OCI-LY1 (cell line): Measurements from ENCODE around the gene LYRM2.

Experiments used
- H2AFZ ChIP-seq: fragments of 200-600 bp; sonication (generic), shearing (Covaris generic); 2 replicates; pipeline ENCODE4 v1.6.0; 2014; ENCODE audit warnings: antibody characterized with exemption, mild to moderate bottlenecking, low read length
- H3F3A ChIP-seq: fragments of 200-600 bp; sonication (generic), shearing (Covaris generic); 2 replicates; pipeline ENCODE4 v1.6.0; 2014; ENCODE audit warnings: mild to moderate bottlenecking, antibody characterized with exemption, low read length, moderate library complexity; ENCODE audit not compliant: insufficient read depth
- H3K27ac ChIP-seq: fragments of 200-600 bp; sonication (generic); 2 replicates; pipeline ENCODE4 v1.5.1; 2014; ENCODE audit warnings: low read length, mixed run types, mild to moderate bottlenecking, low read depth; ENCODE audit not compliant: poor library complexity, severe bottlenecking
- H3K27me3 ChIP-seq: fragments of 200-600 bp; sonication (generic); 2 replicates; pipeline ENCODE4 v1.6.0; 2014; ENCODE audit warnings: antibody characterized with exemption, mild to moderate bottlenecking, low read length, moderate library complexity; ENCODE audit not compliant: insufficient read depth
- H3K36me3 ChIP-seq: fragments of 200-600 bp; sonication (generic); 2 replicates; pipeline ENCODE4 v1.6.1; 2014; ENCODE audit warnings: mild to moderate bottlenecking, antibody characterized with exemption, low read length, moderate library complexity, mixed read lengths; ENCODE audit not compliant: insufficient read depth
- H3K4me1 ChIP-seq: fragments of 200-600 bp; sonication (generic); 2 replicates; pipeline ENCODE4 v1.5.1; 2014; ENCODE audit warnings: mild to moderate bottlenecking, low read length, moderate library complexity; ENCODE audit not compliant: insufficient read depth, severe bottlenecking
- H3K4me2 ChIP-seq: fragments of 200-600 bp; sonication (generic), shearing (Covaris generic); 2 replicates; pipeline ENCODE4 v1.6.1; 2014; ENCODE audit warnings: low read length
- H3K4me3 ChIP-seq: fragments of 200-600 bp; sonication (generic); 2 replicates; pipeline ENCODE4 v1.5.1; 2014; ENCODE audit warnings: low read length, low read depth, mild to moderate bottlenecking, mixed read lengths; ENCODE audit not compliant: poor library complexity, severe bottlenecking
- H3K79me2 ChIP-seq: fragments of 200-600 bp; shearing (Covaris generic); 2 replicates; pipeline ENCODE4 v1.6.1; 2016; ENCODE audit warnings: mixed run types, low read length, mixed read lengths; ENCODE audit not compliant: insufficient read depth
- H3K9ac ChIP-seq: fragments of 200-600 bp; sonication (generic), shearing (Covaris generic); 2 replicates; pipeline ENCODE4 v1.6.1; 2014; ENCODE audit warnings: mild to moderate bottlenecking, low read length, mixed read lengths
- H3K9me2 ChIP-seq: fragments of 200-600 bp; sonication (generic), shearing (Covaris generic); 2 replicates; pipeline ENCODE4 v1.6.1; 2014; ENCODE audit warnings: low read depth, mild to moderate bottlenecking, low read length, mixed read lengths
- H3K9me3 ChIP-seq: fragments of 200-600 bp; shearing (Covaris generic); 2 replicates; pipeline ENCODE4 v1.6.1; 2014; ENCODE audit warnings: low read length, mixed read lengths
- H4K20me1 ChIP-seq: fragments of 200-600 bp; sonication (generic), shearing (Covaris generic); 2 replicates; pipeline ENCODE4 v1.6.0; 2016; ENCODE audit warnings: mild to moderate bottlenecking, low read length; ENCODE audit not compliant: insufficient read depth
- EZH2 ChIP-seq: fragments of 200-600 bp; sonication (generic), shearing (Covaris generic); IDR thresholded peaks from 2 replicates; pipeline ENCODE4 v1.8.0; 2017; ENCODE audit warnings: borderline replicate concordance, mixed run types, mild to moderate bottlenecking, antibody characterized with exemption, low read length, moderate library complexity, mixed read lengths
- TF ChIP-seq, protein P1 (sequence below): fragments of 200-600 bp; sonication (generic), shearing (Covaris generic); IDR thresholded peaks from 2 replicates; pipeline ENCODE4 v1.5.1; 2017; ENCODE audit warnings: mild to moderate bottlenecking, antibody characterized with exemption, low read length, moderate library complexity, mixed read lengths

Gene LYRM2

DNA sequence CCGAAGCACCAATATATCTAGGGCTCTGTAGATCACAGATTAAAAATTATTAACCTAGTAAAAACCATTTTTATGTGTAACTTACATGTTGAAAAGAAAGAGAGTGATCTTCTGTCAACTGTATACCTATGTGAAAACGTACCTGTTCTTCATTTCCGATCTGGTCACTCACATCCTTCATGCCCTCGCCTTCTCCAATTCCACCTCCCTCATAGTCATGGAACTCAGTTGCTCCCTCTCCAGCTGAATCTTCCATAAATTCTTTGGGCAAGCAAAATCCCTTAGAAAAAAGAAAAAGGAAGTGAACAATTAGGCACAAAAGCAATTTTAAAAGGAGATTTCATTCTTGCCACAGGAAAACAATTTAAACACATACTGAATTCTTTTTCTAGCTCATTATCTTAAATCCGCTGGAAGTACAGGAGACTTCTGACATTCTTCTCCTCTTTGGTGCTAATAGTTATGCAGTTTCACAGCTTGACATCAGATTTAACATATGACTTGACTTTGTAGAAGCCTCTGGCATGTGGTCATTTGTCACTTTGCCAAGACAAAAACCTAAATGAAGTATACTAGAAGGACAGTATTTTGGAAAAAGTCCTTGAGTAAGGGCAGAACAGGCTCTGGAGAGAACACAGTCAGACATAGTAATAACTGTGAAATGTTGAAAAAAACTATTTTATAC lies 29.5 kb upstream of the LYRM2 start:
- no peaks in the 10 kb centered on the region for H3F3A ChIP-seq
- H4K20me1 ChIP-seq: no peaks in the 10 kb centered on the region
- TF ChIP-seq, protein P1, sequence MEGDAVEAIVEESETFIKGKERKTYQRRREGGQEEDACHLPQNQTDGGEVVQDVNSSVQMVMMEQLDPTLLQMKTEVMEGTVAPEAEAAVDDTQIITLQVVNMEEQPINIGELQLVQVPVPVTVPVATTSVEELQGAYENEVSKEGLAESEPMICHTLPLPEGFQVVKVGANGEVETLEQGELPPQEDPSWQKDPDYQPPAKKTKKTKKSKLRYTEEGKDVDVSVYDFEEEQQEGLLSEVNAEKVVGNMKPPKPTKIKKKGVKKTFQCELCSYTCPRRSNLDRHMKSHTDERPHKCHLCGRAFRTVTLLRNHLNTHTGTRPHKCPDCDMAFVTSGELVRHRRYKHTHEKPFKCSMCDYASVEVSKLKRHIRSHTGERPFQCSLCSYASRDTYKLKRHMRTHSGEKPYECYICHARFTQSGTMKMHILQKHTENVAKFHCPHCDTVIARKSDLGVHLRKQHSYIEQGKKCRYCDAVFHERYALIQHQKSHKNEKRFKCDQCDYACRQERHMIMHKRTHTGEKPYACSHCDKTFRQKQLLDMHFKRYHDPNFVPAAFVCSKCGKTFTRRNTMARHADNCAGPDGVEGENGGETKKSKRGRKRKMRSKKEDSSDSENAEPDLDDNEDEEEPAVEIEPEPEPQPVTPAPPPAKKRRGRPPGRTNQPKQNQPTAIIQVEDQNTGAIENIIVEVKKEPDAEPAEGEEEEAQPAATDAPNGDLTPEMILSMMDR: no peak
- TF ChIP-seq EZH2: no peak
- H3K4me1 ChIP-seq: no peaks in the 10 kb centered on the region
- H3K9me2 ChIP-seq: no peaks in the 10 kb centered on the region
- no peak overlapping the region for H2AFZ ChIP-seq
- H3K27ac ChIP-seq: no peak overlapping the region
- no peak overlapping the region for H3K4me3 ChIP-seq
- no peaks in the 10 kb centered on the region for H3K9me3 ChIP-seq
- no peak overlapping the region for H3K4me2 ChIP-seq
- peaks cover 89% of the 10 kb centered on the region for H3K36me3 ChIP-seq
- H3K79me2 ChIP-seq: no peaks in the 10 kb centered on the region
- no peaks in the 10 kb centered on the region for H3K27me3 ChIP-seq
- H3K9ac ChIP-seq: no peak overlapping the region

DNA sequence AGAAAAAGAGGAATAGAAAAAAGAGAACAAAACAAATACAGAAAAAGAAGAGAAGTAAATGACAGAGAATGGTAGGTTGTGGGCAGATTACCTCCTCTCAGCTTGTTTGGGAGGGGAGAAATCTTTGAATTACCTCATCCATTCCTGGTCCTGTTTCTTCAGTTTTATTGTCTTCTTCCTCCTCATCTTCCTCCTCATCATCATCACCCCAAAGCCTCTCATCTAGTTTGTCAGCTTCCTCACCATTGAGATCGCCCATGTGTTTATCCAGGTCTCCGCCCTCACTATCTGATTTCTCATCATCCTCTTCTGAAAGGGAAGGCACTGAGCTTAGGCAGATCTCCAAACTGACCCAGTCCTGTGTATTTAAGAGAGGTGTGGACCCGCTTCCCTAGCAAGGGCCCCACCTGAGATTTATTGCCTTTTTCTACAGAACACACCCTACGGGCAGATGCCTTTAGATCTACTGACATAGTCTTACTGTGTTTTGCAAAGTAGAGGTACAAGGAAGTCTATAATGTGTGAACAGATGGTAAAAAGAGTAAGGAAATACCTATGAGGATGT lies 24.2 kb upstream of the LYRM2 start:
- no peaks in the 10 kb centered on the region for H3K9me2 ChIP-seq
- H4K20me1 ChIP-seq: no peaks in the 10 kb centered on the region
- no peak for TF ChIP-seq EZH2
- TF ChIP-seq, protein P1: no peak
- H3K9ac ChIP-seq: no peak overlapping the region
- H3K27ac ChIP-seq: no peak overlapping the region
- H3K27me3 ChIP-seq: no peaks in the 10 kb centered on the region
- no peak overlapping the region for H3K4me3 ChIP-seq
- H3K4me2 ChIP-seq: no peak overlapping the region
- H3F3A ChIP-seq: no peaks in the 10 kb centered on the region
- no peaks in the 10 kb centered on the region for H3K9me3 ChIP-seq
- peaks cover 91% of the 10 kb centered on the region for H3K36me3 ChIP-seq
- no peak overlapping the region for H2AFZ ChIP-seq
- H3K4me1 ChIP-seq: no peaks in the 10 kb centered on the region
- H3K79me2 ChIP-seq: no peaks in the 10 kb centered on the region

DNA sequence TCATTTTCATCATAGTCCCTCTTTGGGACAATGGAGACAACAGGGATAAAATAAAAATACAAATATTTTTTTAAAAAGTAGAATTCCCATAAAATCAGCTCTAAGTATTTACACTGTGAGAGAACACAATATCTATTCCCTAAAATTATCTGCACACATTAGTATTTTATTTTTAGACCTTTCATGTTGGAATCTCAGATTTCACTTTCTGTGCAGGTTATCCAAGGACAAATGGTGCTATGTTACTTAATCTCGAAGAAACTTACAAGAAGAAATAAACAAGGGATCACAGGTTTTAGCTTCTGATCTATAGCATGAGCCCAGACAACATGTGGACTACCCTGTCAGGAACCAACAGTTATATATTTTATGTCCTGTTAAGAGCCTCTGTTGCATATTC lies 23.0 kb upstream of the LYRM2 start:
- no peaks in the 10 kb centered on the region for H3K9me2 ChIP-seq
- H3K36me3 ChIP-seq: peaks cover 91% of the 10 kb centered on the region
- H3K4me3 ChIP-seq: no peak overlapping the region
- TF ChIP-seq, protein P1: no peak
- TF ChIP-seq EZH2: no peak
- no peak overlapping the region for H3K9ac ChIP-seq
- H3K9me3 ChIP-seq: no peaks in the 10 kb centered on the region
- no peak overlapping the region for H3K27ac ChIP-seq
- H4K20me1 ChIP-seq: no peaks in the 10 kb centered on the region
- no peaks in the 10 kb centered on the region for H3F3A ChIP-seq
- H2AFZ ChIP-seq: no peak overlapping the region
- H3K4me1 ChIP-seq: no peaks in the 10 kb centered on the region
- no peaks in the 10 kb centered on the region for H3K79me2 ChIP-seq
- no peaks in the 10 kb centered on the region for H3K27me3 ChIP-seq
- H3K4me2 ChIP-seq: no peak overlapping the region
